ENCODE measurements around the gene TLCD2. TPM values are rescaled to one million over a fixed set of nuclear protein-coding genes. Genes with fewer than 3 reads are reported as not detected.

TLCD2 gene
- total and polyA plus RNA-seq, 2 of the 13 experiments (the other 11 are each of a cell fraction or from before 2014, with no cell fraction given) = 0.90 to 1.1 TPM

GRCh38 chr17:1713878-1714426 lies 3.8 kb upstream of the TLCD2 start (continued):
- TF ChIP-seq THAP9 (CRISPR knock-in tag; IDR thresholded peaks at IDR 0.05; ENCODE audit: borderline replicate concordance) = 0 out of 2 replicates have a peak, but pooled peaks have one; percentile 6
- no peak for TF ChIP-seq HNF1B (CRISPR knock-in tag; IDR thresholded peaks at IDR 0.05)
- TF ChIP-seq, protein P1, sequence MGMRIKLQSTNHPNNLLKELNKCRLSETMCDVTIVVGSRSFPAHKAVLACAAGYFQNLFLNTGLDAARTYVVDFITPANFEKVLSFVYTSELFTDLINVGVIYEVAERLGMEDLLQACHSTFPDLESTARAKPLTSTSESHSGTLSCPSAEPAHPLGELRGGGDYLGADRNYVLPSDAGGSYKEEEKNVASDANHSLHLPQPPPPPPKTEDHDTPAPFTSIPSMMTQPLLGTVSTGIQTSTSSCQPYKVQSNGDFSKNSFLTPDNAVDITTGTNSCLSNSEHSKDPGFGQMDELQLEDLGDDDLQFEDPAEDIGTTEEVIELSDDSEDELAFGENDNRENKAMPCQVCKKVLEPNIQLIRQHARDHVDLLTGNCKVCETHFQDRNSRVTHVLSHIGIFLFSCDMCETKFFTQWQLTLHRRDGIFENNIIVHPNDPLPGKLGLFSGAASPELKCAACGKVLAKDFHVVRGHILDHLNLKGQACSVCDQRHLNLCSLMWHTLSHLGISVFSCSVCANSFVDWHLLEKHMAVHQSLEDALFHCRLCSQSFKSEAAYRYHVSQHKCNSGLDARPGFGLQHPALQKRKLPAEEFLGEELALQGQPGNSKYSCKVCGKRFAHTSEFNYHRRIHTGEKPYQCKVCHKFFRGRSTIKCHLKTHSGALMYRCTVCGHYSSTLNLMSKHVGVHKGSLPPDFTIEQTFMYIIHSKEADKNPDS (CRISPR knock-in tag; IDR thresholded peaks at IDR 0.05) = no peak
- TF ChIP-seq CBX1 (IDR thresholded peaks at IDR 0.05; ENCODE audit: low read depth) = no peak
- TF ChIP-seq FOXO1 (CRISPR knock-in tag; IDR thresholded peaks at IDR 0.05) = 0 out of 2 replicates have a peak, but pooled peaks have one; percentile 25
- TF ChIP-seq, protein P2, sequence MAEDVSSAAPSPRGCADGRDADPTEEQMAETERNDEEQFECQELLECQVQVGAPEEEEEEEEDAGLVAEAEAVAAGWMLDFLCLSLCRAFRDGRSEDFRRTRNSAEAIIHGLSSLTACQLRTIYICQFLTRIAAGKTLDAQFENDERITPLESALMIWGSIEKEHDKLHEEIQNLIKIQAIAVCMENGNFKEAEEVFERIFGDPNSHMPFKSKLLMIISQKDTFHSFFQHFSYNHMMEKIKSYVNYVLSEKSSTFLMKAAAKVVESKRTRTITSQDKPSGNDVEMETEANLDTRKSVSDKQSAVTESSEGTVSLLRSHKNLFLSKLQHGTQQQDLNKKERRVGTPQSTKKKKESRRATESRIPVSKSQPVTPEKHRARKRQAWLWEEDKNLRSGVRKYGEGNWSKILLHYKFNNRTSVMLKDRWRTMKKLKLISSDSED (CRISPR knock-in tag; IDR thresholded peaks at IDR 0.05) = no peak
- no peak for TF ChIP-seq USF2 (IDR thresholded peaks at IDR 0.05; ENCODE audit: low read depth, low read length)
- no peak for TF ChIP-seq USF2 (CRISPR knock-in tag; IDR thresholded peaks at IDR 0.05; ENCODE audit: borderline replicate concordance)
- no peak for TF ChIP-seq DMAP1 (CRISPR knock-in tag; IDR thresholded peaks at IDR 0.05)
- TF ChIP-seq ZBTB7A (CRISPR knock-in tag; IDR thresholded peaks at IDR 0.05) = peak; percentile 45; the same call in 1 of the 2 replicates
- TF ChIP-seq SETDB1 (CRISPR knock-in tag; IDR thresholded peaks at IDR 0.05; ENCODE audit: borderline replicate concordance) = no peak
- TF ChIP-seq, protein P3, sequence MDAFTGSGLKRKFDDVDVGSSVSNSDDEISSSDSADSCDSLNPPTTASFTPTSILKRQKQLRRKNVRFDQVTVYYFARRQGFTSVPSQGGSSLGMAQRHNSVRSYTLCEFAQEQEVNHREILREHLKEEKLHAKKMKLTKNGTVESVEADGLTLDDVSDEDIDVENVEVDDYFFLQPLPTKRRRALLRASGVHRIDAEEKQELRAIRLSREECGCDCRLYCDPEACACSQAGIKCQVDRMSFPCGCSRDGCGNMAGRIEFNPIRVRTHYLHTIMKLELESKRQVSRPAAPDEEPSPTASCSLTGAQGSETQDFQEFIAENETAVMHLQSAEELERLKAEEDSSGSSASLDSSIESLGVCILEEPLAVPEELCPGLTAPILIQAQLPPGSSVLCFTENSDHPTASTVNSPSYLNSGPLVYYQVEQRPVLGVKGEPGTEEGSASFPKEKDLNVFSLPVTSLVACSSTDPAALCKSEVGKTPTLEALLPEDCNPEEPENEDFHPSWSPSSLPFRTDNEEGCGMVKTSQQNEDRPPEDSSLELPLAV (CRISPR knock-in tag; conservative IDR thresholded peaks at IDR 0.05; ENCODE audit: low read depth) = no peak
- no peak for TF ChIP-seq TAF1 (CRISPR knock-in tag; IDR thresholded peaks at IDR 0.05)
- TF ChIP-seq, protein P4, sequence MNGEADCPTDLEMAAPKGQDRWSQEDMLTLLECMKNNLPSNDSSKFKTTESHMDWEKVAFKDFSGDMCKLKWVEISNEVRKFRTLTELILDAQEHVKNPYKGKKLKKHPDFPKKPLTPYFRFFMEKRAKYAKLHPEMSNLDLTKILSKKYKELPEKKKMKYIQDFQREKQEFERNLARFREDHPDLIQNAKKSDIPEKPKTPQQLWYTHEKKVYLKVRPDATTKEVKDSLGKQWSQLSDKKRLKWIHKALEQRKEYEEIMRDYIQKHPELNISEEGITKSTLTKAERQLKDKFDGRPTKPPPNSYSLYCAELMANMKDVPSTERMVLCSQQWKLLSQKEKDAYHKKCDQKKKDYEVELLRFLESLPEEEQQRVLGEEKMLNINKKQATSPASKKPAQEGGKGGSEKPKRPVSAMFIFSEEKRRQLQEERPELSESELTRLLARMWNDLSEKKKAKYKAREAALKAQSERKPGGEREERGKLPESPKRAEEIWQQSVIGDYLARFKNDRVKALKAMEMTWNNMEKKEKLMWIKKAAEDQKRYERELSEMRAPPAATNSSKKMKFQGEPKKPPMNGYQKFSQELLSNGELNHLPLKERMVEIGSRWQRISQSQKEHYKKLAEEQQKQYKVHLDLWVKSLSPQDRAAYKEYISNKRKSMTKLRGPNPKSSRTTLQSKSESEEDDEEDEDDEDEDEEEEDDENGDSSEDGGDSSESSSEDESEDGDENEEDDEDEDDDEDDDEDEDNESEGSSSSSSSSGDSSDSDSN (CRISPR knock-in tag; IDR thresholded peaks at IDR 0.05) = peak; percentile 9; the same call in 1 of the 2 replicates

Measured in HepG2 (cell line).